GM21786 (cell line): ENCODE measurements around the gene WDR59.
A peak's percentile ranks its signal among the peaks of the same experiment; 100 is the strongest.
"Not testable (repeated sequence)": the region's sequence is repeated elsewhere in the genome, so short reads cannot be mapped to it uniquely, and the experiment has no call there.

Experiments
- ATAC-seq: cut with Tn5 transposase; IDR thresholded peaks from one replicate; pipeline ENCODE4 v1.9.1; 2021; ENCODE audit not compliant: unreplicated experiment

Gene WDR59

DNA sequence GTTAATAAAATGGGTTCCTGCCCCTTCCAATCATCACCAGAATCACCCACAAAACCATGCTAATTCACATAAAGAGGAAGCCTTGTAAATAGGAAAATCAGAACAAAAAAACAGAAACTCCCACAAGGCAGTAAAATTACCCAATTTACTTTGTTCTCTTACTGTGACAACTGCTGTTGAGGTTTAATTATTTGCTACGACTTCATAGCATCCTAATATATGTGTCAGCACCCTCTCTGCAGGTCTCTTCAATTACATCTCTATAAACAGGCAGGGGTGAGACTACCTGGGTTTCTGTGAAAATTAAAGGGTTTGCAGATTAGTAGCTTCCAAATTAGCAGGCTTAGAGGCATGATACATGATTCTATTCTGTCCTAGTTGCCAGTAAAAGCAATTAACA, 2.7 kb downstream of the WDR59 start:
- no peak for ATAC-seq

DNA sequence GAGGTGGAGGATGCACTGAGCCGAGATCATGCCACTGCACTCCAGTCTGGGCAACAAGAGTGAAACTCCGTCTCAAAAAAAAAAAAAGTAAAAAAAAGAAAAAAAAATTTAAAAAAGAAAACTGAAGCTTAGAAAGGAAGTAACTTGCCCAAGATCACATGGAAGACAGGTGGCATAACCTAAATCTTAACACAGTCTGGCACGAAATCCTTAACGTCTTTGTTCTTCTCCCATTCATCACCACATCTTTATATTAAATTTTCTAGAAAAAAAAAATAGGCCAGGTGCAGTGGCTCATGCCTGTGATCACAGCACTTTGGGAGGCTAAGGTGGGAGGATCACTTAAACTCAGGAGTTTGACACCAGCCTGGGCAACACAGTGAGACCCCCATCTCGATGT, 9.3 kb downstream of the WDR59 start:
- no peak for ATAC-seq

DNA sequence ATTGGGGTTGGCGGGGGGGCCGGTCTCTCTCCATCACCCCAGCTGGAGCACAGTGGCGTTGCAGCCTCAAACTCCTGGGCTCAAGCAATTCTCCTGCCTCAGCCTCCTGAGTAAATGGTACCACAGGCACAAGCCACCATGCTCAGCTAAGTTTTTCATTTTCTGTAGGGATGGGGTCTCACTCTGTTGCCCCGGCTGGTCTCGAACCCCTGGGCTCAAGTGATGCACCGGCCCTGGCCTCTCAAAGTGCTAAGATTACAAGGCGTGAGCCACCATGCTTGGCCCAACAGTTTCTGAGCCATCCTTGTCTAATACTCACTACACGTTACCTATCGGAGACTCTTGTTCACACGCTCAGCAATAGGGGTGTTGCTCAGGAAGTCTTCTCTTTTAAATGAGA, 11.6 kb downstream of the WDR59 start:
- no peak for ATAC-seq

DNA sequence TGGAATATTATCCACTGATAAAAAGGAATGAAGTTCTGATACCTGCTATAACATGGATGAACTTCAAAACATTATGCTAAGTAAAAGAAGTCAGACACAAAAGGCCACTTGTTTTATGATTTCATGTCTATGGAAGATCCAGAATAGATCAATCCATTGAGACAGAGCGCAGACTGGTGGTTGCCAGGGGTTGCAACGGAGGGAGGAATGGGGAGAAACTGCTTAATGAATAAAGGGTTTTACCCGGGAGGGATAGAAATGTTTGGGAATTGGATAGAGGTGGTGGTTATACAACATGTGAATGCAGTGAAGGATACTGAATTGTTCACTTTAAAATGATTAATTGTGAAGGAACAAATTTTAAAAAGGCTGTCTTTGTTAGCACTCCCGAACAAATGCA, 30.2 kb downstream of the WDR59 start:
- ATAC-seq = no peak

DNA sequence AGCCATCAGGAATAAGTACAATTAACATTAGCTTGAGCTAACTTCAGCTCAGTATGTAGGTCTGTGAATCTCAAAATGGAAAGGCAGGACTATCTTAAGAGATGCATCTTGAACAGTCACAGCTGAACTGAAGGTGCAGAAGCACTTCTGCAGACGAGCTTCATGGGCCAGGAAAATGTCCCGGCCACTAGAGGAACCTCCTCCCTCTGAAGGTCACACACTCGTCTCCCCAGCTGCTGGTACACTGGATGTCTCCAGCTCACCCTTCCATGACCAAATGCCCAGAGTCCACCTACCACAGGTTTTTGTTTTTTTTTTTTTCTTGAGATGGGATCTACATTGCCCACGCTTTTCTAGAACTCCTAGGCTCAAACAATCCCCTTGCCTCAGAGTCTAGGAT, 33.2 kb downstream of the WDR59 start:
- no peak for ATAC-seq

DNA sequence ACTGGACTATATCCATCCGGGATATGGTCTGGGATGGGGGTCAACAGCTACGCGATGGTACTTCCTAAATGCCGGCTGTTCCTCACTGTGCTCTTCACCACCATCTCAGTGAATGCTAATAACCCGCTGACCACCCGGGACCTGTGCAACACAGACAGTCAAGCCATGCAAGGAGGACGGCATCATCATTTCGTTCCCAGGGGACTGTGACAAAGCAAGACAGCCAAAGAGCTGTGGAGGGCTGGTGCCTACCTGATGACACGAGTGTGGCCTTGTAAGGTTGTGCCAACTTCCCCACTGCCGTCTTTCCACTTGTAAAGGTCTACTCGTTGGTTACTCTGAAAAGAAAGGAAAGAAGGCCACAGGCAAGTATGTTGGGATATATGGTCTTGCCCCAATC, 33.7 kb downstream of the WDR59 start:
- no peak for ATAC-seq

DNA sequence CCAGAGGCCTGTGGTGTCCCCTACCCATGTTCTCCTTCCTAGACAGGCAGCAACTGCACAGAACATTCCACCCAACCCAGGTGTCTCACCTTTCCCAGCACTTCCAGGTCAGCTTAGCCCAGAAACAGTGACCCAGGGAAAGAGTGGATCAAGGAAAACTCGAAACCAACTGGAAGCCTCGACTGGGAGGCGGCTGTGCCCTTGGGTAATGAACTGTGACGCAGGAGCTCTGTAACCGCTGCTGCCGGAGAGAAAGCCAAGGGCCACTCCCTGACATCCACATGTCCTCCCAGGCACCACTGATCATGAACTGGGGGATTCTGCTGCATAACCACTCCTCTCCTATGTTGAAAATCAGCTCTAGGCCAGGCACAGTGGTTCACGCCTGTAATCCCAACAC, 34.4 kb downstream of the WDR59 start:
- ATAC-seq = no peak

DNA sequence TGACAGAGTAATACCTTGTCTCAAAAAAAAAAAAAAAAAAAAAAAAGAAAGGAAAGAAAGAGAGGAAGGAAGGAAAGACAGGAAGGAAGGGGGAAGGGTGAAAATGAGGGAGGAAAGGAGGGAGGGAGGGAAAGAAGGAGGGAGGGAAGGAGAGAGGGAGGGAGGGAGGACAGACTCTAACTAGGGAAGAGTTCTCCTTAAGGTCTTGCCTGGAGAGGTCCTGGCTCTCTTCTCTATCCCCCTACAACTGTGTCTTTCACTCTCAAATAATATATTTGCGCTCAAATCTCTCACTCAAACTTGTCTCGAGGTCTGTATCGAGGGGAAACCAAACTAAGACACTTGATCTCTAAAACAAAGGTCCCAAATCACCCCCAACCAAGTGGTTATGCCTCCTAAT, 35.6 kb downstream of the WDR59 start:
- ATAC-seq = no peak

DNA sequence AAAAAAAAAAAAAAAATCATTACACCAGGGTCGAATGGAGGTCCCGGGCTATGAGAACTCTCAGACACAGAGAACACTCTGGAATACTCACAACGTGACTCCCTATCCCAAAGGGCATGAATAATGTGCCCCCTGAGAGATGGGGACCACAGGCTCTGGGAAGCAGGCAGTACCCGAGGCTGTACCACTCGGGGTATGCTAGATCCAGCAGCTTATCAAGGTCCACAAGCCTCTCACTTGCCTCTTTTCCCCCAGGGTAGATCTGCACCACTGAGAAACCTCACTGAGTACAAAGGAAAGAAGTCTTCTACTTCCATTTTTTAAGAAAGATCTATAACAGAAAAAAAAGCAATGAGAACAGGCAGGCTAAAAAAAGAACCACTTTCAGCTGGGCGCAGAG, 40.5 kb downstream of the WDR59 start:
- no peak for ATAC-seq

DNA sequence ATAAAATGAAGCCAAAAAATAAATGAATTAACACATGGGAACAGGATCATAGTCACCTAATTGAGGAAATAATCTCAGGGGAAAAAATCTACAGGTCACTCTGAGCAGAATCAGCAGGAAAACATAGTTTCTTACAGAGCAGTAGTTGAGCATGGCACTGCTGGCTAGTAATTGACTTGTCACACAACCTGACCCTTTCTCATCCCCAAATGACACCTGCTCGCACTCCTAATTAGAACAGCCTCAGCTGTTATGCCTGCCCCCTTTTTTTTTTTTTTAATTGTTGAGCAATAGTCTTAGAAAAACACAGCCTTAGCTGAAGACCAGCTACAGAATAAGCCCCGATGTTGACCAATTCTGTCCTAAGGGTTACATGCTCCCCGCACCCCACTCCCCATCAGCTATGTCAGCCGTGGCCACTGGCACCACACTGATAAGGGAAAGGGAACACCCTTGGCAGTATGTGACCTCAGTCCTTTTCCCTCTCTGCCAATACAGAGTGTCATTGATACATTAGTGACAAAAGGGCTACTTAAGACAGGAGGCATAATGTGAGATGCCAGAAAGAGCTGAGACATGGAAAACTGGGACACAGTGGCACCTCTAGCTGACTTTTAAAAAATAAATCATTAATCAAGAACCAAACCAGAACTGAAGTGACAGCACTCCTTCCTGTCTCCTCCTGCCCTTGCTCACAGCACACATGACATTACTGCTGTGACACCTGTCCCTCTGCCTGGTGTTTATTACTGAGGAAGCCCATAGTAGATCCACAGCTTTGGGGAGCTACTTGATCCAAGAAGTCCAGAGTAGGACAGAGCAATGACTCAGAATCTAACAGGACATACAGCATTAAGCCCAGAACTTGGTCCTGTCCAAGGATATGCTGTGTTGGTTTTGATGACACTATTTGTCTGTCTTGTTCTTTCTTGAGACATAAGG, 41.7 kb downstream of the WDR59 start:
- ATAC-seq = no peak

DNA sequence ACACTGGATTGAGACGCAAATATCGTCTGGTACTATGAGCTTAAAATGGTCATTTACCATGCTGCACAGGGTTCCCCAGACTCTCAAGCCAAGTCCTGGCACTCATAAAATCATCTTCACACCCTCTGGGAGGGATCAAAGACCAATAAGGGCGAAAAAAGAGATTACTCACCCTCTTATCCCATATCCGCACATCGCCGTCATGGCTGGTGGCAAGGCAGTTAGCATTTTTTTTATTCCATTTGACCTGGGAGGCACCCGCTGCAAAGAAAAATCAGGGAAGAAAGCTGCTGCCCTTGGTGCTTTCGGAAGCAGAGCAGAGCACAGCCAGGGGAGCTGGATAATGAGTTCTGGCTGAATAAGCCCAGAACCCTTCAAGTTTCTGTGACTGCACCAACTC, 42.4 kb downstream of the WDR59 start:
- ATAC-seq = no peak

DNA sequence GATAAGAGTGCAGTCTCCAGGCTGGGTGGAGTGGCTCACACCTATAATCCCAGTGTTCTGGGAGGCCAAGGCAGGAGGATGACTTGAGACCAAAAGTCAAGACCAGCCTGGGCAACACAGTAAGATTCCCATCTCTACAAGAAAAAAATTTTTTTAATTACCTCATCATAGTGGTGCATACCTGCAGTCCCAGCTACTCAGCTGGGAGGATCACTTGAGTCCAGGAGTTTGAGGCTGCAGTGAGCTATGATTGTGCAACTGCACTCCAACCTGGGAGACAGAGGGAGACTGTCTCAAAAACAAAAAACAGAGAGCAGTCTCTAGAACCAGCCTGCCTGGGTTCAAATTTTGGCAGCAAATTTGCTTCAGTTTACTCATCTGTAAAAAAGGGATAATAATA, 45.2 kb downstream of the WDR59 start:
- no peak for ATAC-seq

DNA sequence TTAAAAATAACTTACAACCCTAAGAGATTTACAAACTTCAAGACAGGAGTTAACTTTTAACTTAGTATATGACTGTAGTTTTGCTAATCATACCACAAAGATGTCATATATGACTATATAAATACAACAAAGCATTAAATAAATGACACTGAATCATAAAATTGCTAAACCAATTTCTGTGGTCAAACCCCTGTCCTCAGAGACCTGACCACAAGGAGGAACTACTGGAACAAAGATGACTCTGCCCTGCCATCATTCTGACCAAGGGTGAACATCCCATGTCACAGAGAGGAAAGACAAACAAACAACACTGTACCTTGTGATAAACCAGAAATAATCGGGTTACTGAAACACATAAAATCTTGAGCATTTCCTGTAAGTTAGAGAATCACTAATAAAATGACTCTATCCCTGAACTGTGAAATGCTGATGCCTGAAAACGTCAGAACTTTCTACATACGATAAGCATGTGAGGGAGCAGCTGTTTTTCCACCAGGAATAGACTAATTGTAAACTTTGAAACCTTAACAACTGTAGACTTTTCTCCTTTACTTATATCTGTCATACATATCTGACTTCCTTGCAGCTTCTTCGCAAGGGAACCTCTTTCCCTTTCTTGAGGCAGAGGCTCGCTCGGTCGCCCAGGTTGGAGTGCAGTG, 47.9 kb downstream of the WDR59 start:
- peak; percentile 86 for ATAC-seq

DNA sequence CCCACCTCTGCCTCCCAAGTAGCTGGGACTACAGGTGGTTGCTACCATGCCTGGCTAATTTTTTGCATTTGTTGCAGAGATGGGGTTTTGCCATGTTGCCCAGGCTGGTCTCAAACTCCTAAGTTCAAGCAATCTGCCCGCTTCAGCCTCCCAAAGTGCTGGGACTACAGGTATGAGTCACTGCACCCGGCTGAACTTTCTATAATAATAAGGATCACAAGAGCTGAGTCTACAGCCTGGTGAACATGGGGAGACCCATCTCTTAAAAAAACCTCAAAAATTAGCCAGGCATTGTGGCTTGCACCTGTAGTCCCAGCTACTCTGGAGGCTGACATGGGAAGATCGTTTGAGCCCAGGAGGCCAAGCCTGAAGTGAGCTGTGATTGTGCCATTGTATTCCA, 53.5 kb downstream of the WDR59 start:
- ATAC-seq = no peak

DNA sequence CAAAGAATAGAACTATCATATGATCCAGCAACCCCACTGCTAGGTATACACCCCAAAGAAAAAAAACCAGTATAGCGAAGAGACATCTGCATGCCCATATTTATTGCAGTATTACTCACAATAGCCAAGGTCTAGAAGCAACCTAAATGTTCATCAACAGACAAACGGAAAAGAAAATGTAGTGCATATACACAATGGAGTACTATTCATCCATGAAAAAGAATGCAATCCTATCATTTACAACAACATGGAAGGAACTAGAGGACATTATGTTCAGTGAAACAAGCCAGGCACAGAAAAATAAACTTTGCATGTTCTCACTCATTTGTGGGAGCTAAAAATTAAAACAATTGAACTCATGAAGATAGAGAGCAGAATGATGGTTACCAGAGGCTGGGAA, 55.3 kb downstream of the WDR59 start:
- no peak for ATAC-seq

DNA sequence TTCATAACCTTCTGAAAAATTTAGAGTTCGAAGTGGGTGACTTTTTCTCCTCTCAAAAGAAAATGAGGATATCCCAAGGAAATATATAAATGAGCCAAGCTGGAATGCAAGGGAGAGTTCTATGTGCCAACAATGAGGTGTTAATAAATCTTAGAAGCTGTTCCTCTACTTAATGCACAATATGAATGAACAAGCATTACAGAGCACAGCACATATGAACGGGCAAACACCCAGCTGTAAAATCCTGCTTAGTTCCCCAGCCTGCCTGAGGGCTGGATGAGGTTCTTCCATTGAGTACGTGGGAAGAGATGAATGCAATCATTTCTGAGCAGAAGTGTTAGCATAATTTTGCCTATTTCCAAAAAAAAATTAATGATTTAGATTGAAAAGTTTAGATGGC, 58.1 kb downstream of the WDR59 start:
- no peak for ATAC-seq

DNA sequence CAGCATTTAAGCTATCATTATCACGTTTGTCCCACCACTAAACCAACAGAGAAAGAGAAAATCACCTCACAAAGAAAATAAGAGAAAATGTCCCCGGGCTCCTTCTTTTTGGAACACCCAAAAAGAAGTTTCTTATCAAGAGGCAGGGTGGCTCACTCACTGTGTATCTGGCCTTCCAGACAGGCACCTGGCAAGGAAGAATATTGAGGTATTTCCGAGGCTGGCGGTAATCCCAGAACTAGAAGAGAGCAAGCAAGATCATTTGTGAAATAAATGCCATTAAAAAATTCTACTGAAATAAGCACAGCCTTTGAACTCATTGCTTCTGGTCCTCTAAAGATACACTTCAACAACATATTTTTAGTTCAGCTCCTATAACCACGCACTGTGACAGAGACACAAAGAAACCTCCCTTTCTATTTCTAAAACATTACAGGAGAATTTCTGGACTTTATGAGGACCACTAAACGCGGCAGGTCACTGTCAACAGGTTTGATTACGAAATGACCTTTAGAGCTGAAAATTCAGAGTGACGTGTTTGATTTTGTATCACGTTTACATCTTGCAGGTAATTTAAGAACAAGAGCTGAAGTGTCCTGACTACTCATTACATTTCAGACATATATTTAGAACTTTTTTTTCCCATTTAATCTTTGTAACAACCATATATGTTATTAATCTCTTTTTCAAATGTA, 61.0 kb downstream of the WDR59 start:
- ATAC-seq = no peak

DNA sequence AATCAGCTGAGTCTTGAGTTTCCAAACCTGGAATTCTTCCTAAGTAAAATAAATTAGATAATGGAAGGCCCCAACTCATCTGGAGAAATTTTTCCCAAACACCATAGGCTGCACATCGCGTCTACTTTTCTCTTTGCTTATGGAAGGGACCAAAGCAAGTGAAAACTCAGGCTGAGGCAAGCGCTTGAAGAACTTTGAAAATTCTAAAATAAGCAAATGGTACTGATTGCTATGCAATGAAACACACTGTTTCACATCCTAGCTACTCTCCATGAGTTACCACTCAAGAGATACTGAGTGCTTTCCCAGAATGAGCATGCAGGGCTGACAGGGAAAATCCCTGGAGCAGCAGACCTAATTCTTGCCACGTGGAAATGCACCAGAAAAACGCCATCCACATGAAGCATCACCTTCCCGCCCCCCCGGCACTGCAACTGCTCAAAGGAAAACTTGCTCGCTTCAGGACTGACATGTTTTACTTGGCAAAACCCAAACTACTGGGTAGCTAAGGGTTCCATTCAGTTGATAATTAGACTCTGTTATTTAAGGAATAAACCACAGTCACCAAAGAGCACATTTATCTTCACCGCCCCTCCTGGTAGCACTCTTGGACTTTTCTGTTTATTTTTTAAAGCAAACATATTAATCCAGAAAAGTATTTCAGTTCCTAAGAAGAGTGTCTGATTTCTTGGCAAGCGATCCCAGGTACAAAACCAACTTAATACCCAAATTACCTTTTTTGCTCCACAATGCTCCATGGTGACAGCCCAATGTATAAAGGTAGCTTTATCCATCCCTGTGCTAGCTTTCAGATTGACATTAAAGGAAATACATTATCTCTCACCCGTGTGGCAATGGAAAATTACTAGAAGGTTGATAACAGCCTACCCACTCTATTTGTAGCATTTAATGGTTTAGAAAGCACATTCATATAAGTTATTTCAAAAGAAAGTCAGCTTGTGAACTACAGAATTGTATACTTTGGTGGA, 62.5 kb downstream of the WDR59 start:
- ATAC-seq = no peak

DNA sequence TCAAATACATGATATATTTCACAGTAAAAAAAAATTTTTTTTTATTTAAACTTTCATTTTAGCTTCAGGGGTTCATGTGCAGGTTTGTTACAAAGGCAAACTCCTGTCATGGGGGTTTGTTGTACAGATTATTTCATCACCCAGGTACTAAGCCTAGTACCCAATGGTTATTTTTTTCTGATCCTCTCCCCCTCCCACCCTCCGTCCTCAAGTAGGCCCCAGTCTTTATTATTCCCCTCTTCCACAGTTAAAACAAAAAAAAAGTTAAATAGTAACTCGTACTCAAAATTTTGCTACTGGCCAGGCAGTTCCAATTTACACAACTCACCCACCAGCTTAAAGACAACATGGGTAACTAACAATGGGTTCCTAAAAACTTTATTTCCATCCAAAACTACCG, 63.9 kb downstream of the WDR59 start:
- no peak for ATAC-seq

DNA sequence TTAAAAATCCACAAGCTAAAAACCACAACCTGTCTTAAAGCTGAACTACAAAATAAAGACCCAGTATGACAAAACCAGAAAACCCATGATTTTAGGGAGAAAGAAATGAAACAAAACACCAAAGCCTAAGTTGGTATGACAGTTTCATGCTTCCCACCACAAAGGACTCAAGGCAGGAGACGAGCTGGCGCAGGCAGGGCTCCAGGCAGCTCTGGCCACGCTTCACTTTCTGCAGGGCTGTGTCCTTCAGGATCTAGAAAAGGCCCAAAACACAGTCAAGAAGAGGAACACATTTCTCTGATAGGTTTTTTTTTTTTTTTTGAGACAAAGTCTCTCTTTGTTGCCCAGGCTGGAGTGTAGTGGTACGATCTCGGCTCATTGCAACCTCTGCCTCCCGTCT, 75.3 kb downstream of the WDR59 start:
- ATAC-seq = no peak

DNA sequence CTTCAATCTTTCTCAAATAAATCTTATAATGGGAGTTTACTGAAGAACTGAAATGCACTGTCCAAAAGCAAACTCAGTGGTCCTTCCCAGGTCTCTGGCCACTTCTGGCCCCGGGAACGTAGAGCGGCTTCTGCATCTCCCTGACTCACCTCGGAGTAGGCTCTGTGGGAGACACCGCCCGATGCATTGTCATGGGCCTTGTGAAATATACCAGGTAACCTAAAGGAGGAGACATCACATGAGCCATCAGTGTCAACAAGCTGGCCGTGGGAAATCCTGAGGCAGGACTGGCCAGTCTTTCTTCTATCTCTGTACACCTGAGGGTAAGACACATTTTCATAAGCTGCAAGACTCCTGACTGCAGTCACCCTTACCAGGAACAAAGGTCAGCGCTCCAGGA, 76.2 kb downstream of the WDR59 start:
- ATAC-seq = not testable (repeated sequence)
